Trophoblast cell (in vitro differentiated cells and primary cell): ENCODE measurements around the gene SPAAR.
"Not testable (repeated sequence)": the region's sequence is repeated elsewhere in the genome, so short reads cannot be mapped to it uniquely, and the experiment has no call there.

Source experiments
- DNase-seq, 2 donors: peaks; one replicate each; pipeline ENCODE4 v3.0.0-alpha.2; 2016
- H2AFZ ChIP-seq: 2 replicates; pipeline ENCODE4 v1.6.1; 2013; ENCODE audit warnings: low read length, moderate library complexity, mild to moderate bottlenecking; ENCODE audit not compliant: insufficient read depth, poor library complexity
- H2AK5ac ChIP-seq: 2 replicates; pipeline ENCODE4 v1.6.1; 2013; ENCODE audit warnings: mild to moderate bottlenecking, low read length
- H2BK120ac ChIP-seq: 2 replicates; pipeline ENCODE4 v1.6.1; 2013; ENCODE audit warnings: low read length, mild to moderate bottlenecking, moderate library complexity; ENCODE audit not compliant: insufficient read depth, poor library complexity
- H2BK12ac ChIP-seq: 2 replicates; pipeline ENCODE4 v1.6.1; 2013; ENCODE audit warnings: mild to moderate bottlenecking, low read length, moderate library complexity
- H2BK5ac ChIP-seq: 2 replicates; pipeline ENCODE4 v1.6.1; 2013; ENCODE audit warnings: low read length, low read depth, moderate library complexity, mild to moderate bottlenecking; ENCODE audit not compliant: poor library complexity
- H3K14ac ChIP-seq: 2 replicates; pipeline ENCODE4 v1.6.1; 2013; ENCODE audit warnings: mild to moderate bottlenecking, low read length
- H3K18ac ChIP-seq: 2 replicates; pipeline ENCODE4 v1.6.1; 2013; ENCODE audit warnings: mild to moderate bottlenecking, low read length
- H3K23ac ChIP-seq: 2 replicates; pipeline ENCODE4 v1.6.1; 2013; ENCODE audit warnings: low read length
- H3K27ac ChIP-seq: 2 replicates; pipeline ENCODE4 v1.5.1; 2013; ENCODE audit warnings: low read depth, mild to moderate bottlenecking, inconsistent platforms, low read length, moderate library complexity
- H3K27me3 ChIP-seq: 2 replicates; pipeline ENCODE4 v1.6.1; 2013; ENCODE audit warnings: inconsistent platforms, mild to moderate bottlenecking, low read length, moderate library complexity; ENCODE audit not compliant: insufficient read depth
- H3K36me3 ChIP-seq, 2 experiments: 1 replicate in 1 of 2; 2 replicates in 1 of 2; pipeline ENCODE4 v1.6.1; 2013; ENCODE audit warnings: low read length in 2 of 2, mild to moderate bottlenecking in 2 of 2, moderate library complexity in 1 of 2; ENCODE audit not compliant: insufficient read depth in 2 of 2, control insufficient read depth in 1 of 2
- H3K4ac ChIP-seq: 2 replicates; pipeline ENCODE4 v1.6.1; 2013; ENCODE audit warnings: low read depth, mild to moderate bottlenecking, low read length, moderate library complexity
- H3K4me1 ChIP-seq, 2 experiments: 1 replicate in 1 of 2; 2 replicates in 1 of 2; pipeline ENCODE4 v1.6.1; 2013; ENCODE audit warnings: low read length in 2 of 2, mild to moderate bottlenecking in 2 of 2, moderate library complexity in 1 of 2; ENCODE audit not compliant: insufficient read depth in 2 of 2, control insufficient read depth in 1 of 2
- H3K4me2 ChIP-seq: 2 replicates; pipeline ENCODE4 v1.6.1; 2013; ENCODE audit warnings: inconsistent platforms, mild to moderate bottlenecking, low read length, moderate library complexity
- H3K4me3 ChIP-seq: 2 replicates; pipeline ENCODE4 v1.5.1; 2013; ENCODE audit warnings: mild to moderate bottlenecking, low read depth, low read length, inconsistent platforms
- H3K79me1 ChIP-seq: one replicate; pipeline ENCODE4 v1.6.1; 2013; ENCODE audit warnings: low read length
- H3K79me2 ChIP-seq: 2 replicates; pipeline ENCODE4 v1.6.1; 2013; ENCODE audit warnings: low read length, mild to moderate bottlenecking; ENCODE audit not compliant: control insufficient read depth, insufficient read depth, poor library complexity
- H3K9ac ChIP-seq: 2 replicates; pipeline ENCODE4 v1.6.1; 2013; ENCODE audit warnings: mild to moderate bottlenecking, low read length
- H3K9me3 ChIP-seq: 2 replicates; pipeline ENCODE4 v1.6.1; 2013; ENCODE audit warnings: low read depth, mild to moderate bottlenecking, control low read depth, inconsistent platforms, low read length; ENCODE audit not compliant: insufficient read depth
- H4K12ac ChIP-seq: 2 replicates; pipeline ENCODE4 v1.6.1; 2013; ENCODE audit warnings: low read depth, mild to moderate bottlenecking, low read length, moderate library complexity
- H4K8ac ChIP-seq: 2 replicates; pipeline ENCODE4 v1.6.1; 2013; ENCODE audit warnings: low read depth, mild to moderate bottlenecking, low read length, moderate library complexity
- H4K91ac ChIP-seq: one replicate; pipeline ENCODE4 v1.6.1; 2013; ENCODE audit warnings: low read depth, mild to moderate bottlenecking, low read length, moderate library complexity
- WGBS: extraction: QIAGEN DNeasy Blood & Tissue Kit; methylation state at CpG from one replicate; pipeline ENCODE4 v1.1.7; 2013; ENCODE audit warnings: missing lambda C conversion rate; ENCODE audit not compliant: insufficient read length, insufficient coverage; ENCODE audit errors: extremely low coverage; 5-methylcytosine and 5-hydroxymethylcytosine counted together

SPAAR gene

DNA sequence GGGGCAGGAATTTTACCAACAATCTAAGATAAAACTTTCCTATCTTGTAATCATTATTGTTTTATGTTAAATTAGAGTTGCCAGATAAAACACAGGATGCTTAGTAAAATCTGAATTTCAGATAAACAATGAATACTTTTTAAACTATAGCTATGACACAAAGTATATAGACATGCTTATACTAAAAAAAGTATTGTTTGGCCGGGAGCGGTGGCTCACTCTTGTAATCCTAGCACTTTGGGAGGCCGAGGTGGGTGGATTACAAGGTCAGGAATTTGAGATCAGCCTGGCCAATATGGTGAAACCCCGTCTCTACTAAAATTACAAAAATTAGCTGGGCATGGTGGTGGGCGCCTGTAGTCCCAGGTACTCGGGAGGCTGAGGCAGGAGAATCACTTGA lies 24.8 kb downstream of the SPAAR start:
- not testable (repeated sequence) for H3K4me3 ChIP-seq, H2AFZ ChIP-seq, H3K9ac ChIP-seq, H3K9me3 ChIP-seq, H2BK120ac ChIP-seq, H3K4me1 ChIP-seq, H3K18ac ChIP-seq, H4K91ac ChIP-seq, H3K23ac ChIP-seq, H3K79me1 ChIP-seq, H3K27ac ChIP-seq, H4K8ac ChIP-seq, H3K4ac ChIP-seq, H3K79me2 ChIP-seq, H2BK12ac ChIP-seq, H2BK5ac ChIP-seq, H4K12ac ChIP-seq, H3K14ac ChIP-seq, H3K27me3 ChIP-seq, H2AK5ac ChIP-seq, H3K36me3 ChIP-seq, DNase-seq, H3K4me2 ChIP-seq
- no CpG with 5 or more reads among the region's 6 CpGs for WGBS

DNA sequence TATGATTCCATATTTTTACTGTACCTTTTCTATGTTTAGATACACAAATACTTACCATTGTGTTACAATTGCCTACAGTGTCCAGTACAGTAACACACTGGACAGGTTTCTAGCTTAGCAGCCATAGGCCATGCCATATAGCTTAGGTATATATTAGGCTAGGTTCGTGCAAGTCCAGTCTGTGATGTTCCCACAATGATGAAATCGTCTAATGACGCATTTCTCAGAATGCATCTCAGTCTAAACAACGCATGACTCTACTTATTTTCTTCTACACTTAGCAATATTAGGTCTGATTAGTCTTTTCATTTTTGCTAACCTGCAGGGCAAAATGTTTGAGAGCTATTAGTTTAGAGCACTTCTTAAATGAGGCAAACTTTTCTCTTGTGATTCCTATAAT lies 26.0 kb downstream of the SPAAR start:
- DNase-seq: peak; percentile 42 to 83
- no peak overlapping the region for H4K12ac ChIP-seq
- H3K4ac ChIP-seq: no peak overlapping the region
- H3K23ac ChIP-seq: no peak overlapping the region
- H3K9ac ChIP-seq: no peak overlapping the region
- no peaks in the 10 kb centered on the region for H3K27me3 ChIP-seq
- no peak overlapping the region for H2BK5ac ChIP-seq
- H2BK12ac ChIP-seq: no peak overlapping the region
- no peak overlapping the region for H3K4me2 ChIP-seq
- H3K14ac ChIP-seq: no peak overlapping the region
- no peaks in the 10 kb centered on the region for H3K79me1 ChIP-seq
- H4K8ac ChIP-seq: no peak overlapping the region
- no peaks in the 10 kb centered on the region for H3K79me2 ChIP-seq
- H3K4me3 ChIP-seq: no peak overlapping the region
- H3K9me3 ChIP-seq: peaks cover 2% of the 10 kb centered on the region
- H2AFZ ChIP-seq: no peak overlapping the region
- peaks cover 0 to 3% of the 10 kb centered on the region in 2 experiments for H3K4me1 ChIP-seq
- no peak overlapping the region for H3K27ac ChIP-seq
- no peak overlapping the region for H2AK5ac ChIP-seq
- no peaks in the 10 kb centered on the region for H3K36me3 ChIP-seq
- no peak overlapping the region for H2BK120ac ChIP-seq
- H4K91ac ChIP-seq: no peak overlapping the region
- no peak overlapping the region for H3K18ac ChIP-seq
- no CpG with 5 or more reads among the region's 4 CpGs for WGBS

DNA sequence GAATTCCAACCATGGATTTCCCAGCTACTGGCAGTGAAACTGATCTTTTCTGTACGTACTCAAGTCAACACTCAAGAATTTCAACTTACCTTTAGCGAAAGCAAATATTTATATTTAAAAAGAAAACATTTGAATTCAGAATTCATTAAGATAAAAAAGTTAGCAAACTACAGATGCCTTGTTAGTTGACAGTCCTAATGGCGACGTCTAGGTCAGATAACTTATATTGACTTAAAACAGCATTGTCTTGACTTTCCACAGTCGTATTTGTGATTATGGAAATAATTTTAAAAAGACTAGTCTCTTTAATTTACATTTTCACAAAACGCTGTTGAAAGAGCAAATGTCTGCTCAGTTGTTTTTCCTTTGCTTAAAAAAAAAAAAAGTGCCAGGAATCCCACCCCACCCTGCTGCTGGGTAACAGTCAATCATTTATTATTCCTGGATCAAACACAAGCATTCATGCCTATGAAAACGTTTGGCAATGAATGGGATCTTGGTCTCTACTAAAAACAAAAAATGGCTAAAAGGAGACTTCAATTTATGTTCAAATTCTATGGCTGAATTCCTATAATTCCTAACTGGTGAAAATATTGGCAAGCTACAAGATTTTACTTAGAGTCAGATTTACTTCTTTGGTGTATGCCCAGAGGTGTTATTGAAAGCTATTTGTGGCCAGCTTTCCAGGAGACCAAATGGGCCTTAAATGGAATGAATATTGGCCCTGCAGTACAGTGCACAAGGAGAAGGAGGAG lies 26.6 kb downstream of the SPAAR start:
- Histone ChIP-seq H2BK120ac (no peak overlapping the region), H4K8ac (no peak overlapping the region), H3K9me3 (peaks cover 2% of the 10 kb centered on the region), H3K36me3 (no peaks in the 10 kb centered on the region), H3K4me3 (no peak overlapping the region), H3K27me3 (no peaks in the 10 kb centered on the region), H4K12ac (no peak overlapping the region), H3K4ac (no peak overlapping the region), H3K18ac (no peak overlapping the region), H2BK5ac (no peak overlapping the region), H3K23ac (no peak overlapping the region), H3K79me1 (no peaks in the 10 kb centered on the region), H3K27ac (no peak overlapping the region), H3K4me1 (peaks cover 0 to 1% of the 10 kb centered on the region in 2 experiments), H2AFZ (no peak overlapping the region), H3K14ac (no peak overlapping the region), H2BK12ac (no peak overlapping the region), H2AK5ac (no peak overlapping the region), H3K79me2 (no peaks in the 10 kb centered on the region), H3K9ac (no peak overlapping the region), H3K4me2 (no peak overlapping the region), H4K91ac (no peak overlapping the region)
- DNase-seq: peak in 1 of 2 donors; percentile 50
- WGBS: no CpG with 5 or more reads among the region's 7 CpGs

DNA sequence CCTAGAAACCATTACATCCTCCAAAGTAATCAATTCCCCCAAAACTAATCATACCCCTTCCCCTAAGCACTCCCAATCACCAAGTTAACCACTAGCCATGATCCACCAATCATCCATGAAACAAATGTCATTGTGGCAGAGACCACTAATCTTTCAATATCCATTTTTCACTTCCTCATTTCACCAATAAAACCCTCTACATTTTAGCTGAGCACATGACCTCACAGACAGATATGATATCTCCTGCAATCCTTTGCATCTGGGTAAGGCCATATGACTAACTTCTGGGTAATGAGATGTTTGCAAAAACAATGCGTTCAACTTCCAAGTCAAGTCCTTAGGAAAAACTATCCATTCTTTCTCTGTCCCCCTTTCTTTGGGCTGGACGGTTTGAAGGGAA lies 27.9 kb downstream of the SPAAR start:
- WGBS: no CpG with 5 or more reads among the region's 2 CpGs
- peak; percentile 34 to 82 for DNase-seq
- Histone ChIP-seq H4K8ac (no peak overlapping the region), H3K4ac (no peak overlapping the region), H3K27me3 (no peaks in the 10 kb centered on the region), H4K91ac (no peak overlapping the region), H3K79me2 (no peaks in the 10 kb centered on the region), H3K27ac (no peak overlapping the region), H2AK5ac (no peak overlapping the region), H3K9me3 (peaks cover 2% of the 10 kb centered on the region), H3K18ac (no peak overlapping the region), H2BK120ac (no peak overlapping the region), H2BK5ac (no peak overlapping the region), H3K4me2 (no peak overlapping the region), H3K23ac (no peak overlapping the region), H3K4me3 (no peak overlapping the region), H3K36me3 (no peaks in the 10 kb centered on the region), H2BK12ac (no peak overlapping the region), H4K12ac (no peak overlapping the region), H2AFZ (no peak overlapping the region), H3K79me1 (no peaks in the 10 kb centered on the region), H3K4me1 (no peaks in the 10 kb centered on the region), H3K14ac (no peak overlapping the region), H3K9ac (no peak overlapping the region)
